HepG2 (cell line): ENCODE data around the gene ARL5C. TPM values are rescaled to one million over a fixed set of nuclear protein-coding genes. Genes with fewer than 3 reads are reported as not detected.

ENCODE experiments used
- ATAC-seq: fragments of 200-7000 bp; cut with Tn5 transposase; 3 replicates; pipeline ENCODE4 v1.9.1; 2020; ENCODE audit warnings: mild to moderate bottlenecking, moderate library complexity
- BruUV-seq: library from RNA; stranded (reverse); fragments of 400-500 nt; replicated peaks from 2 replicates; lab custom pipeline; 2021; lab: Mats Ljungman, UMichigan
- CTCF ChIA-PET: fragments of 300-600 bp; formaldehyde crosslinking; extraction: SDS; loops from one replicate; lab custom pipeline; 2021; ENCODE audit warnings: low total read pairs, inconsistent platforms, low intra/inter-chr PET ratio; lab: Yijun Ruan, JAX
- POLR2A ChIA-PET: fragments of 350-600 bp; sonication (Branson Sonifier 250); formaldehyde crosslinking; loops from one replicate; lab custom pipeline; 2020; ENCODE audit warnings: antibody characterized with exemption, inconsistent platforms; lab: Yijun Ruan, JAX
- DNase-seq: peaks from one replicate; pipeline ENCODE4 v3.0.0-alpha.2; 2015; ENCODE audit warnings: low spot score
- FAIRE-seq: peaks from 3 replicates; lab custom pipeline; 2011; peaks lifted over from hg19 to GRCh38; lab: Jason Lieb, UNC
- H2AFZ ChIP-seq: one replicate; pipeline ENCODE4 v1.6.1; 2011; ENCODE audit warnings: low read length, inconsistent platforms
- H3K27ac ChIP-seq: fragments of 300-600 bp; 3 replicates; pipeline ENCODE4 v1.8.0; 2011; ENCODE audit warnings: mixed run types, mild to moderate bottlenecking, mixed read lengths, low read length, inconsistent platforms; ENCODE audit not compliant: insufficient read depth; ENCODE audit errors: extremely low read length
- H3K27me3 ChIP-seq, 2 experiments: fragments of 200-600 bp in 1 of 2; 2 replicates in 1 of 2; 3 replicates in 1 of 2; pipeline versions ENCODE4 v1.6.0 to v1.8.0; 2011; ENCODE audit warnings: low read length in 2 of 2, mild to moderate bottlenecking in 2 of 2, moderate library complexity in 2 of 2, inconsistent platforms in 1 of 2; ENCODE audit not compliant: insufficient read depth in 2 of 2, control insufficient read depth in 1 of 2
- H3K36me3 ChIP-seq, 2 experiments: fragments of 200-600 bp in 1 of 2; replicated peaks in 1 of 2; 2 replicates in 1 of 2; 3 replicates in 1 of 2; pipeline versions ENCODE4 v1.5.1 to v1.8.0; 2011; ENCODE audit warnings: low read length in 2 of 2, inconsistent platforms in 1 of 2; ENCODE audit not compliant: insufficient read depth in 2 of 2, control insufficient read depth in 1 of 2
- H3K4me1 ChIP-seq: 2 replicates; pipeline ENCODE4 v1.5.1; 2012; ENCODE audit warnings: low read length, inconsistent platforms; ENCODE audit not compliant: insufficient read depth
- H3K4me2 ChIP-seq: 2 replicates; pipeline ENCODE4 v1.6.0; 2011; ENCODE audit warnings: low read depth, low read length, inconsistent platforms
- H3K4me3 ChIP-seq, 3 experiments: fragments of 200-600 bp in 1 of 3; sonication (generic), shearing (Covaris generic) in 1 of 3; replicated peaks in 1 of 3; 2 replicates each; pipeline ENCODE4 v1.5.1; 2011 to 2016; ENCODE audit warnings: low read length in 3 of 3, inconsistent platforms in 2 of 3, low read depth in 2 of 3, mild to moderate bottlenecking in 2 of 3, control low read depth in 1 of 3, mixed read lengths in 1 of 3; ENCODE audit not compliant: insufficient read depth in 1 of 3
- H3K79me2 ChIP-seq: one replicate; pipeline ENCODE4 v1.6.1; 2011; ENCODE audit warnings: low read length, inconsistent platforms; ENCODE audit not compliant: insufficient read depth
- H3K9ac ChIP-seq: 2 replicates; pipeline ENCODE4 v1.6.0; 2011; ENCODE audit warnings: mild to moderate bottlenecking, low read depth, low read length, inconsistent platforms; ENCODE audit not compliant: insufficient read depth
- H3K9me3 ChIP-seq: 2 replicates; pipeline ENCODE4 v1.5.1; 2012; ENCODE audit warnings: mild to moderate bottlenecking, low read length
- H4K20me1 ChIP-seq: 2 replicates; pipeline ENCODE4 v1.6.0; 2011; ENCODE audit warnings: inconsistent platforms, mild to moderate bottlenecking, low read length, moderate library complexity; ENCODE audit not compliant: insufficient read depth
- DNMT1 ChIP-seq: sonication (generic); formaldehyde crosslinking; IDR thresholded peaks from 2 replicates; pipeline ENCODE4 v1.5.1; 2020; ENCODE audit warnings: mild to moderate bottlenecking, missing genetic modification reagents
- IKZF1 ChIP-seq: fragments of 450-650 bp; IDR thresholded peaks from 2 replicates; pipeline ENCODE4 v1.7.1; 2016
- MAZ ChIP-seq, 2 experiments: sonication (generic) in 1 of 2; formaldehyde crosslinking in 1 of 2; IDR thresholded peaks; 2 replicates each; pipeline versions ENCODE4 v1.5.0 to v1.6.1; 2012 to 2020; ENCODE audit warnings: low read depth in 2 of 2, mild to moderate bottlenecking in 2 of 2, borderline replicate concordance in 1 of 2, improper control_type of control experiment in 1 of 2, low read length in 1 of 2, missing genetic modification reagents in 1 of 2, moderate library complexity in 1 of 2
- ZFP36L2 ChIP-seq: sonication (generic); formaldehyde crosslinking; IDR thresholded peaks from 2 replicates; pipeline ENCODE4 v1.4.0; 2020; ENCODE audit warnings: missing genetic modification reagents
- ZNF484 ChIP-seq: sonication (generic); formaldehyde crosslinking; IDR thresholded peaks from 2 replicates; pipeline ENCODE4 v1.5.1; 2020; ENCODE audit warnings: mild to moderate bottlenecking, low read depth, missing genetic modification reagents, borderline replicate concordance
- ZNF546 ChIP-seq: sonication (generic); formaldehyde crosslinking; conservative IDR thresholded peaks from 2 replicates; pipeline ENCODE4 v1.8.1; 2023; ENCODE audit warnings: mild to moderate bottlenecking, missing genetic modification reagents
- WGBS: methylation state at CpG from one replicate; pipeline ENCODE4 v1.1.6; 2017; ENCODE audit warnings: low lambda C conversion rate; 5-methylcytosine and 5-hydroxymethylcytosine counted together
- in situ Hi-C: cut with HindIII; loops from 2 replicates; pipeline ENCODE4 v1.10.0; 2017; ENCODE audit warnings: low pct_unique_long_range_greater_than_20kb; ENCODE audit not compliant: extremely low pct_ligation_motif_present
- intact Hi-C: fragments of 100-400 bp; cut with micrococcal nuclease; formaldehyde crosslinking; loops from one replicate; pipeline ENCODE4 v1.10.0; 2022; ENCODE audit not compliant: unreplicated experiment
- polyA plus RNA-seq, 8 experiments: library from polyadenylated mRNA; depleted of rRNA in 3 of 8; stranded (reverse) in 7 of 8; unstranded in 1 of 8; fragments of >200 nt; fragmentation: Illumina TruSeq in 4 of 8; extraction: Trizol in 4 of 8; gene quantifications; 2 replicates each; pipeline versions ENCODE4 v1.2.1 to v1.2.3, GENCODE V29; 2011 to 2016; ENCODE audit warnings: low read depth in 4 of 8, missing spikeins in 1 of 8, mixed read lengths in 1 of 8; ENCODE audit not compliant: insufficient read depth in 1 of 8
- total RNA-seq, 5 experiments: library from RNA; depleted of rRNA; stranded (reverse); fragments of >200 nt; fragmentation: Illumina TruSeq; extraction: Trizol; gene quantifications; 2 replicates each; pipeline ENCODE4 v1.2.3, GENCODE V29; 2016; ENCODE audit warnings: low read depth in 1 of 5

ARL5C gene
- total and polyA plus RNA-seq, 2 of the 13 experiments (the other 11 are each of a cell fraction or from before 2014, with no cell fraction given), result not detected

DNA sequence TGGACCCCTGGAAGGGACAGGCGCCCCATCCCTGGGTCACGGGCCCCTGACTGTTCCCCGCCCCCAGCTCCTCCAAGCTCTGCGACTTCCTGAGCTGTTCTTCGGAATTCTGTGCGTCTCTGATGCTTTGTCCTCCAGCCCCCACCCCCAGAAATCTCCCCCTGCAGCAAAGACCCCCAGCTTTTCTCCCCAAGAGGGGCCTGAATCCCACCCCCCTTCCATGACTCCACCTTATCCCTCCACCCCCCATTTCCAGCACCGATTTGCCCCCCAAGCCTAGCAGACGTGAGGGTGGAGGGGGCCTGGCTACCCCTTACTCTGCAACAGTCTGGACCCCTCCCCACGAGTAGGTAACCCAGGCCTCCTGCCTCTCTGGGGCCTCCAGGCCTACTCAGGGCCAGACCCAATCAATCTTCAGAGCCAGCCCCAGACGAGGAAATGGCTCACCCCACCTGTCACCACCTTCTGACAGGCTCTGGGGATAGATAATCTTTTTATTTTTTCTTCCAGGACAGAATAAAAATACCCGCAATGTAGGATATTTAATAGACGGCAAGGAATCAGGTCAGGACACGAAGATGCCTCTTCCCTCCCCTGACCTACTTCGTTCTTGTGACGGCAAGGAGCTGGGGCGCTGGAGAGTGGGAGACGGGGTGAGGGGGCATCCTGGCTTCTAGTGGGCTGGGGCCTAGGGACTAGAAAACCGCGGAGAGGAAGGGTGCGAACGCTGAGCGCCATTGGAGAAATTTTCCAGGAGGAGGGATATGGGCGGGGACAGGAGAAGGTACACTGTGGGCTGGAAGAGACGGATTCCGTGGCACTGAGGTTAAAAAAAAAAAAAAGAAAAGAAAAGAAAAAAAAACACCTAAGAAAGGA lies 13.8 kb downstream of the ARL5C start:
- in situ Hi-C loops, result loop anchor here (5.0 to 25.0 kb wide), 4 partner anchors 80 to 390 kb away; partner anchors contain the start of gene PSMB3
- ChIA-PET CTCF (interaction anchor here (1.4 to 2.5 kb wide), 4 partner anchors 12 to 285 kb away, joined by 4 to 33 read pairs (median 14); no protein-coding TSS in a partner anchor), POLR2A (interaction anchor here (0.7 to 2.5 kb wide), 7 partner anchors 8 to 283 kb away, joined by 3 to 28 read pairs (median 12); partner anchors contain the start of genes LASP1 and RPL19)

More for the DNA sequence above, 13.8 kb downstream of the ARL5C start:
- FAIRE-seq, result no peak
- ATAC-seq, result no peak
- intact Hi-C loops, result loop anchor here (5.0 to 10.0 kb wide), 2 partner anchors 237 to 280 kb away; partner anchors contain the start of gene LASP1
- H3K79me2 ChIP-seq, result no peaks in the 10 kb centered on the region
- 0 out of 2 replicates have a peak, but pooled peaks have one; percentile 16 for TF ChIP-seq DNMT1 (CRISPR knock-in tag)
- 0 out of 2 replicates have a peak, but pooled peaks have one; percentile 22 for TF ChIP-seq IKZF1
- no peak for TF ChIP-seq ZNF484
- TF ChIP-seq ZFP36L2 (CRISPR knock-in tag), result no peak
- 0 out of 2 replicates have a peak, but pooled peaks have one; percentile 11 for TF ChIP-seq ZNF546 (CRISPR knock-in tag)
- no peak for TF ChIP-seq MAZ (IDR thresholded peaks at IDR 0.05; ENCODE audit: borderline replicate concordance, low read depth, low read length)
- TF ChIP-seq MAZ (CRISPR knock-in tag; IDR thresholded peaks at IDR 0.05; ENCODE audit: low read depth), result 0 out of 2 replicates have a peak, but pooled peaks have one; percentile 12
- WGBS, result 43% methylated on average over 25 of the region's 25 CpGs
- peaks cover 8 to 45% of the 10 kb centered on the region in 2 experiments for H3K27me3 ChIP-seq
- H2AFZ ChIP-seq, result no peak overlapping the region
- H3K9ac ChIP-seq, result 0 out of 2 replicates have a peak overlapping the region, but pooled peaks have one; percentile 51
- H3K4me2 ChIP-seq, result peak overlapping the region; percentile 97
- H3K4me3 ChIP-seq, result peak overlapping the region; percentile 13 to 95 (median 69); a peak in 3 of 6 replicates
- no peak for DNase-seq
- BruUV-seq, result no TSS peak
- H3K9me3 ChIP-seq, result no peaks in the 10 kb centered on the region
- no peak overlapping the region for H3K27ac ChIP-seq
- 0 out of 2 replicates have a peak, but pooled peaks cover 2% of the 10 kb centered on the region for H4K20me1 ChIP-seq
- H3K4me1 ChIP-seq, result peaks cover 41% of the 10 kb centered on the region
- no peaks in the 10 kb centered on the region for H3K36me3 ChIP-seq
